HL-60 (cell line): ENCODE measurements around the gene PLXNA2.

Experiments
- DNase-seq, 2 experiments: peaks; one replicate each; pipeline ENCODE4 v3.0.0-alpha.2; 2010 to 2020; ENCODE audit warnings: low read depth in 1 of 2, low spot score in 1 of 2
- H3K27ac ChIP-seq: fragments of 250-450 bp; sonication (Bioruptor Pico); replicated peaks from 2 replicates; pipeline ENCODE4 v1.5.1; 2020; ENCODE audit warnings: mild to moderate bottlenecking, moderate library complexity
- H3K27me3 ChIP-seq: fragments of 250-450 bp; sonication (Bioruptor Pico); 2 replicates; pipeline ENCODE4 v1.5.1; 2021; ENCODE audit warnings: mild to moderate bottlenecking, moderate library complexity; ENCODE audit not compliant: insufficient read depth, poor library complexity, severe bottlenecking
- H3K4me3 ChIP-seq: replicated peaks from 2 replicates; pipeline ENCODE4 v1.5.1; 2011; ENCODE audit warnings: mild to moderate bottlenecking, control low read depth, low read length; ENCODE audit not compliant: insufficient read depth
- CTCF ChIP-seq: IDR thresholded peaks from one replicate; pipeline ENCODE4 v1.5.1; 2011; ENCODE audit warnings: low read length, control low read depth, inconsistent platforms; ENCODE audit not compliant: insufficient read depth
- GABPA ChIP-seq: IDR thresholded peaks from 2 replicates; pipeline ENCODE4 v1.6.1; 2012; ENCODE audit warnings: low read depth
- POLR2AphosphoS5 ChIP-seq: IDR thresholded peaks from 2 replicates; pipeline ENCODE4 v1.6.1; 2012; ENCODE audit warnings: low read depth
- REST ChIP-seq: IDR thresholded peaks from 2 replicates; pipeline ENCODE4 v1.6.1; 2012; ENCODE audit warnings: low read depth; ENCODE audit not compliant: insufficient replicate concordance
- SPI1 ChIP-seq: IDR thresholded peaks from 2 replicates; pipeline ENCODE4 v1.6.1; 2012; ENCODE audit warnings: low read depth, mild to moderate bottlenecking, borderline replicate concordance

The PLXNA2 gene

GRCh38 chr1:207983044-207983635 lies 261.0 kb downstream of the PLXNA2 start:
- no peak for DNase-seq
- Histone ChIP-seq H3K4me3 (no peak overlapping the region), H3K27ac (no peak overlapping the region), H3K27me3 (peaks cover 6% of the 10 kb centered on the region)
- TF ChIP-seq SPI1, result no peak
- TF ChIP-seq POLR2AphosphoS5, result no peak
- TF ChIP-seq GABPA, result no peak
- TF ChIP-seq REST, result no peak
- no peak for TF ChIP-seq CTCF

- no peak for TF ChIP-seq SPI1
- TF ChIP-seq GABPA, result no peak
- peak; percentile 45 for TF ChIP-seq CTCF
- TF ChIP-seq POLR2AphosphoS5, result no peak
- no peak for TF ChIP-seq REST
These were observed 262.2 kb downstream of the PLXNA2 start for GRCh38 chr1:207981976-207982375.

GRCh38 chr1:207978441-207978840 lies 265.7 kb downstream of the PLXNA2 start:
- no peak for TF ChIP-seq SPI1
- TF ChIP-seq POLR2AphosphoS5, result no peak
- no peak for TF ChIP-seq CTCF
- no peak for TF ChIP-seq REST
- TF ChIP-seq GABPA, result no peak
- Histone ChIP-seq H3K27me3 (peaks cover 7% of the 10 kb centered on the region), H3K4me3 (no peak overlapping the region), H3K27ac (no peak overlapping the region)
- DNase-seq, result no peak

More at GRCh38 chr1:207981976-207982375, 262.2 kb downstream of the PLXNA2 start:
- Histone ChIP-seq H3K27me3 (peaks cover 7% of the 10 kb centered on the region), H3K4me3 (no peak overlapping the region), H3K27ac (no peak overlapping the region)
- DNase-seq, result no peak
